Inflammatory macrophage (primary cell): ENCODE results near the gene SLC24A3.
A peak's percentile ranks its signal among the peaks of the same experiment; 100 is the strongest.

ENCODE experiments used
- DNase-seq, 2 donors: peaks; one replicate each; pipeline ENCODE4 v3.0.0-alpha.2; 2020 to 2022

SLC24A3 gene

DNA sequence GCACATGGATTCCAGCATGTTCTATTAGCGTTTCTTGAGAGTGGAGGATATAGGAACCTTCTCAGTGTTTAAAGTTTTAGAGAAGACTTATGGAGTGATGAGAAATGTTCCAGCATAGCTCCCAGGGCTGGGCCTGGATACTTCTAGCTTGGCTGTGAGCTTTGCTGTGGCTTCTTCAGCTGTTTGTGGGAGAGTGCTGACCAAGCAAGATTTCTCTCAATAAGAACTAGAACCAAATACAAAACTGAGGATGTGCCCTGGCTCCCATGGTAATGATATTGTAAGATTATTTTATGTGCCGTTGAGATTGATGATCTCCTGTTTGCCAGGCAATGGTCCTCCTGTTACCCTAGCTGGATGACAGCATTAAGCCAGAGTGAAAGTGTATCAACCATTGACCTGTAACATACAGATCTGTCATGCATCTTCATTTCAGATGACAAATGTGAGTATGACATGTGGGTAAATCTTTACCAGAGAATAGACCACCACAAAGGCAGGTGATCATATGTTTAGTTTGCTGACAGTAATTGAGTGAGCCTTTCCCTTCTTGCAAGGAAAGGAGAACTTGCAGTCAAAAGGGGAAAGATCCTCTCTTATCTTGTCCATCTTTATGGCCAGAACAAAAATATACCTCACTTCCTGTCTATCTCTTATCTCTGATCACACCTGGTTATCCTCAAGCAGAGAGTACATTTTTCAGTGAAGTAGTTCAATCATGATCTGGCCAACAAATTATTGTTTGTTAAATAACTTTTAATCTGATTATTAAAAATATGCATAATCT lies 180.1 kb downstream of the SLC24A3 start:
- no peak for DNase-seq

DNA sequence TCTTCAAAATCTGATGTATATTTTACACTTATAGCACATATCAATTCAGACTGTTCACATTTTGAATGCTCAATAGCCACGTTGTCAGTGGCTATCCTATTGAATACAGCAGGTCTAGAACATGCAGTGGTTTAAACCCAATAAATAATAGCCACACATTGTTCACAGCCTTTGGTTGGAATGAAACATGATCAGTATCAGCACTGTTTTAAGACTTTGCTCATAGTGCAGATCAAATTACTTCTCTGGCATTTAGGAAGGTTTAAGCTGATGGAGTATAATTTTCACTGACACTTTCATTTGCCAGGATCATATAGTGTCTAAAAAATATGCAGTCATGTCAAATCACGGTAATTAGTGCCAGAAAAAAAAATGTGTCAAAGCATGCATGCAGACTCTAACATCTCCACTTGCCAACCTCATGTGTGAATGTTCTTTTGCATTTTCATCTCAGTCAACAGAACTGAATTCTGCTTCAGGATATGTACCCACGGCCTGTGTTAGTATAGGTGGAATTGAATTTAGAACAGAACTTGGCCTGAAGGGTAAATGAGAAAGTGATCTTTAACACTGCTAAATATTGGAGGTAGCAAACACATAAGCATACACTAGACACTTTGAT lies 184.1 kb downstream of the SLC24A3 start:
- no peak for DNase-seq

DNA sequence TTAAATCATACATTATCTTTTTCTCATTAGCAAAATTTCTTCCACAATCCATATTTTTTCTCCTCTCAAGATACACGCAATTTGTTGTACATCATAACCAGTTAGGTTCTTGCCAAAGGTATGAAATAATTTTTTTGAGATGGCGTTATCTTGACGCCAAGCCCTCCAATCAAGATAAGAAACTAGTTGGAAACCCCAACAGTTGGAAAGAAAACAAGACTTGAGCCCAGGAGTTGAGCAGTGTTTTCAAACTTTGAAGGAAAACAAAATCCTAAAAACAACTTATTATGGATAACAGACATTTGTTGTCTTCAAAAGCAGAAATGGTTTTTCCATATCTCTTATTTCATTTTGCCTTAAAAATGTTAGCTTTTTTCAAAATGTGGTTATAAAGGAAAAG lies 184.8 kb downstream of the SLC24A3 start:
- no peak for DNase-seq

DNA sequence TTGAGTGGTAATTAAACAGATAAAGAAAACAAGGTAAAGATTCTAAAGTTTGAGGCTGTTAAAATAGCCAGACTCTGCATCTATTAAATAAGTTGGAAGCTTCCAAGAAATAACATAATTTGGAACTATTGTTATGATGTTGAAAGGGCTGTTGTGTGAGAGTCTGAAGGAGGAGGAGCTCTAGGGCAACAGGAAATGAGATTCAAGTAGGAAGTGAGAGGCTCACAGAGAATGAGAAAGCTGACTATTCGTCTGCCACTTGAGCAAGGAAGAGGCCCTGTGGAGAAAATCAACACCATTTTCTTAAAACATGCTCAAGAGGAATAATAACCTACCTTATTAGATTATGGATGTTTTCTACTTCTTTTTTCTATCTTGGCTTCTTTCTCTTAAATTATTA lies 185.2 kb downstream of the SLC24A3 start:
- DNase-seq, result peak; percentile 63

DNA sequence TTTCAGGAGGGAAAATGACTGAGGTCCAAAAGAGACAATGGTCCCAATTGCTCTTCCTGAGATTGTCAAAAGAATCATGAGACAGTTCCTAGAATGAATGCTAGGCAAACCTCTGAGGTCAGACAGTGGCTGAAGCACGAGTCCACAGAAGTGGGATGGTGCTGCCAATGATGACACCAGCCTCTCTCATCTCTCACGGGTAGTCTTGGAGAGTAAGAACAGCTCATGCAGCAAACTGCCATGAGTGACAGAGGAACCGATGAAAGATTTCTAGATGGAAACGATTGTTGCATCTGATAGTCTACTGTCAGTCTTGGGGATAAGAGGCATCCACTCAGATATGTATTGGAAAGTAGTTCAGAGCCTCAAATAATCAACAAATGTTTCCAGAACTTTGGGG lies 188.7 kb downstream of the SLC24A3 start:
- peak in 1 of 2 donors; percentile 6 for DNase-seq

DNA sequence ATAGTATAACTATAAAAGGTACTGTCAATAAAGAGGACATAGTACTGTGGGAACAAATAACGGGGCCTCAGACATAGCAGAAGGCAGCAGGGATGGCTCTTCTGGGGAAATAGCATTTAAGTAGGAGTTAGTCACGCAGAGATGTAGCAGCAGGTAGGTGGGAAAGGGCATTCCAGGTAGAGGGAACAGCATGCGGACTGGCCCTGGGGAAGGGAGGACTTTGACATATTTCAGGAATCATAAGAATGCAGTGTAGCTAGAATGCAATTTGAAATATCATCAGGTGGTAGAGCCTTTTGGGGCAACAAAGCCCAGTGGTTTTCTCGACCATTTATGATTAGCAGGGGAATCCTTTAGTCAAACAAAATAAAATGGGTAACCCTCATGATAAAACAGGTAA lies 191.1 kb downstream of the SLC24A3 start:
- DNase-seq, result no peak

DNA sequence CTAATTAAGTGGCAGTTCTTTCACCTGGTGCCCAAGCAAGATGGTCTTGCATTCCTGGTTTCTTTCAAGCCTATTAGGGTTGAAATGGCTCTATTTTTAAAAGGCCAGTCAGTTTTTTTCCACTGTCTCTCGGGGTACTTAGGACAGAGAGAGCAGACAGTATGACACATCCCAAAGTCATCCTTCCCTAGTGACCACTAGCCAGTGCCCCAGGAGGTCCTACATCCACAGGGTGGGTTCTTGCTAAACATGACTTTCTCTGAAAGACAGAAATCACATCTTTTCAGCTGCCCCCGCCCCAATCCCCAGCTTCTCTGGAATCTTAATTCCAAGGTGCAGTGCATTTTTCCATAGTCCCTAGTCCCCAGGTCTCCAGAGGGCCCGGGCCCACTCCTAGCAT lies 192.4 kb downstream of the SLC24A3 start:
- no peak for DNase-seq

DNA sequence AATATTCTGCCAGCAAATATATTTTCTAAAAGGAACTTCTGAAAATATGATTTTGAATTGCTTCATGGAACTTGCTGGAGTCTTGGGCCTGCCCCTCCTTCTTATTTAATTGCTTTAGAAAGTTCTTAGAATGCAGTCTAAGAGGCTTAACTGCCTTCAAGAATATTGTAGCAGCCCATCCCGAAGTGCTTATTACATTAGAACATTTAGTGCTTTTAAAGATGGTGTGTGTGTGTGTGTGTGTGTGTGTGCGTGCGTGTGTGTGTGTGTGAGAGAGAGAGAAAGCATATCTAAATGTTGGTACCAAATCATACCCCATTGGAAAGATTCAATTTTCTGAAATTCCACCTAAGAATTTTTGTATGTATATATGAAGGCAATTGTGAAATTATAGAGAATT lies 193.5 kb downstream of the SLC24A3 start:
- DNase-seq, result no peak

DNA sequence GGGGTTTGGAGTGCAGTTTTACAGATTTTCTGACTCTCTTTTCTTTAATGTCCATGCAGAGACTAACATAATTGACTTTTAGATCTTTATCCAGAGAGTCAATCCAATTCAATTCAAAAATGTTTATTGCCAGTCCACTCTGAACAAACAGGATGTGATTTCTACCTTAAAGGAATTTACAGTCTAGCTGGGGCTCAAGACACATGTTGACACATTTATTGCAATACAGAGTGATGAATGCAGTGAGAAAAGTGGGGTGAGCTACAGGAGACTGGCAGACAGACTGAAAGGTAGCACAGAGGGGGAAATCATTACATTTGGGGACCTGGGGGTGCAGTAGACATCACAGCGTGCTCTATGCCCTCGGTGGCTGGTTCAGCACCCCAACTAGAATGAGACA lies 193.9 kb downstream of the SLC24A3 start:
- no peak for DNase-seq

DNA sequence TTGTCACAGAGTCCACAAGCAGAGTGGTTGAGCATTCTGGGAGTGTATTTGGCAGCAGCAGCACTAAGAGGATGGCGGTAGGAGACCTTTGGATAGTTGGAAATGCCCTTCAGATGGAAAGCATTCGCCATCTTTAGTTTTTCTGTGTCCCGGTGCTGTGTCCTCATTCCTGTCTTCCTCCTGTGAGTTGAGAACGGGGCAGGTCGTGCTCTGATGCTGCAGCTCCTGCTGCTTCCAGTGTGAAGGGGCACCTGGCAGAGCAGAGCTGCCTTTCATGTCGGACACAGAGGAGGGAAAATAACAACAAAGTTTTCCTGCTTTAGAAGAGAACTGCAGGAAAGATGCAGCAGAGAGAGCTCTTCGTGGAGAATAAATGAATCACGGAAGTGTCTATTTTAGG lies 194.8 kb downstream of the SLC24A3 start:
- DNase-seq, result no peak

DNA sequence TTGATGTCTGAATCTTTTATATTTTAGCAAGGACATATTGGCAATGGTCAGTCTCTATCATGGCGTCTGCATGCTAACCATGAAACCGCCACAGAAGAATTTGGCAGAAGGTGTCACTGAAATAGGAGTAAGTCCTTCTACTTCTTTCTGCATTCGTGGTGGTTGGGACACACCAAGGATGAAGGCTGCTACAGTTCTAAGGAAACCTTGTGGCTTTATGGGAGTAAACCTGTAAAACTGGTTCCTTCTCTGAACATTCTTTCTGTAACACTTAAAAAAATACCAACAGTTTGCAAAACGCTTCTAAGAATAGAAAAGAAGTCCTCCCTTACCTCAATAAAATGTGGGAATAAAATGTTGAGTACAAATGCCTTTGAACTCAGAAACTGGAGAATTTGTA lies 195.3 kb downstream of the SLC24A3 start:
- DNase-seq, result no peak

DNA sequence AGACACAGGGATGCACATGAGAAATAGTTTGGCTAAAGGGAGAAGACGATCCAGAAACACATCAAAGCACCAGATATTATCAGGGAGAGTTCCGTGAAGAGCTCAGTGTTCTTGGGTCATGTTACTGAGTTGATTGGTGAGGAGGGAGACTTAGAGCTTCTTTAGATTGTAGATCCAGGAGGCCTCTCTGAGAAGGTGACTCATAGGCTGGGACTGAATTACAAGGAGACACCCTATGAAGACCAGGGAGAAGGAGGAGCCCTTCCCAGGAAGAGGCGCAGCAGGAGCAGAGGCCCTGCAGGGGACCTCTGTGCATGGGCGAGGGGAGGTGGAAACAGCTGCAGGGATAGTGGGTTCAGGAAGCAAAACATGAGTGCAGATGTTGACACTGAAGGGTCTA lies 196.5 kb downstream of the SLC24A3 start:
- no peak for DNase-seq

DNA sequence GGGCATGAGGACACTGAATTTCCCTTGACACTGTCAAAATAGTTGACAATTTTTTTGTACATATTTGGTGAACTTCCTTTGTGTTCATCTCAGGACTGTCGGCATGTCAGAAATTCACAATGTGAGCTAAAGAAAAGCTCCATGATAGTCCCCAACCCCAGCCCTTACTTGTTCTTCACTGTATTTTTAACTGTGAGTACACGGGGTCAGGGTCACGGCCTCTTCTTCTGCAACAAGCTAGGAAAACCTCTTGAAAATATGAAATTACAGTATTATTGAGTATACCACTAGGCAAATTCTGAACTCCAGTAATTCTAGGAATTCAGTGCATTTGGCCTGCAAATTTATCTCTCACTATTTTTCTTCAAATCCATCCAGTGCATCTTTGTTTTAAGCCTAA lies 199.4 kb downstream of the SLC24A3 start:
- no peak for DNase-seq

DNA sequence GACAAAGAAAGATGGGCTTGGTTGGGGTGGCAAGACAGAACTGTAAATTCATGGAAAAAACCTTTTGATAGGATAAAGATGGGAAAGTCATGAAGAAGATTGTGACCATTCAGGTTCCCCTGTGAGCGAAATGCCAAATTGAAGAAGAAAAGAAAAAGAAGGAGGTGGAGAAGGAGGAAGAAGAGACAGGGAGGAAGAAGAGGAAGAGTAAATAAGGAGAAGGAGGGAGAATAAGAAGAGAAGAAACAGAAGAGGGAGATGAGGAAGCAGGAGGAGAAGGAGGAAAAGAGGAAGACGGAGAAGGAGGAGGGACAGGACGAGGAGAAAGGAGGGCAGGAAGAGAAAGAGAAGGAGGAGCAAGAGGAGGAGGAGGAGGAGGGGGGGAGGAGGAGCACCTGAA lies 199.8 kb downstream of the SLC24A3 start:
- DNase-seq, result no peak

DNA sequence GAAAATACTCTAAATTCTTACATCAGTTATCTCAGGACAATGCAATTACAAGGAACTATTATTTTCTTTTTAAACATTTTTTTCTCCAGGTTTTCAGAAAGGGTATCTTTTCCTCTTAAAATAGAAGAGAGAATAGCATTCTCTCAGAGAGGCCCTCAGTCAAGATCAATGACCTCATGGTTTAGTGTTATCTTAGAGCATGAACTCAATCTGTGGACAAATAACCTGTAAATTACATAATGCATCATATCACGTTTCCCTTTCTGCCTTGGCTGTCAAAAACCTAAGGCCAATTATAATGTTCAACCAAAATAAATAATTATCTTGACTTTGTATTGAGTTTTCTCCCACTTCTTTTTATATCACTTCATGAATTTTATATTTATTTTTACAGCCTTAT lies 202.2 kb downstream of the SLC24A3 start:
- DNase-seq, result no peak

DNA sequence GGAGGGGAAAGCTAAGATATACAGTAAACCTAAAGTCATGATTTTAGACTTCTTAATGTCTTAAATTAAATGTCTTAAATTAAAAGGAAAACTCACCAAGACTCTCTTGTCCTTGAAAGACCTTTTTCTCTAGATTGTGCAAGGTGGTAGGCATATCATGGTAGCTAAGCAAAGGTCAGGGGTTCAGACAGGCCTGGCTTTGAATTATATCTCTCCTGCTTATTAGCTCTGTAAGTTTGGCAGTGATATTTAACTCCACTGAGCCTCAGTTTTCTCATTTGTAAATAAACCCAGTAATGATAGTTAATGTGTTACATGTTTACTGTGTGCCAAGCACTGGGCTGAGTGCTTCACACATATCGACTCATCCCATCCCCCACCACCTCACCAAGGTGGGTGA lies 203.3 kb downstream of the SLC24A3 start:
- DNase-seq, result no peak

DNA sequence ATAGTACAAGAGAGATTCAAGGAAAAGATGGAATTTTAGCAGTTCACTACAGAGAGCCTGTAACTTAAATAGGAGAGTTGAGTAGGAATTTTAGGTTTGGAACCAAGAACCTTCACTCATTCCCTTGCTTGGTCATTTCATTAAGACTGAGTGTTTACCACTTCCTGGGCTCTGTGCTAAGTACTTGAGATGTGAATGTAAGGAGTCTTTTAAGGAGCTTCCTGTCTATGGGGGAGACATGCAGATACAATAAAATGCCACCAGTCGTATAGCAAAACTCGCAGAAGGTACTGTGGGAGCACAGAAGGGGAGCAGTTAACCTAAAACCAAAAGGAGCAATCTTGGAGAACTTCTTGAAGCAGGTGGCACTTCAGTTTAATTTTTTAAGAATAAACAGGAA lies 204.2 kb downstream of the SLC24A3 start:
- no peak for DNase-seq

DNA sequence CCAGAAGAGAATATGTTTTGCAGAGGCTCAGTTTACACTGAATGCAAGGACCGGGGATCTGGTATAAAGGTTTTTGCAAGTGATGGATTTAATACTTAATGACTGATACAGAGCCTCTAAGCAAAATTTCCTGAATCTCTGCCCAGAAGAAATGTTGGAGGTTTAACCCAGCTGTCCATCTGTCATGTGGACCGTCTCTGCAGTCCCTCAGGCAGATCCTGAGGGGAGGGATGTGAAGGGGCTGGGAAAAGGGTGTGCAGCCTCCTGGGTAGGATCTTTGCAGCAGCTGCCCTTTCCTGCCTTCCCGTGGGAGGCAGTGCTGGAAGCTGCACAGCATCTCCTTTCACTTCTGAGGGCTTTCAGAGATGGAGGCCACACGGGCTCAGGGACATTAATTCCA lies 207.0 kb downstream of the SLC24A3 start:
- DNase-seq, result no peak

DNA sequence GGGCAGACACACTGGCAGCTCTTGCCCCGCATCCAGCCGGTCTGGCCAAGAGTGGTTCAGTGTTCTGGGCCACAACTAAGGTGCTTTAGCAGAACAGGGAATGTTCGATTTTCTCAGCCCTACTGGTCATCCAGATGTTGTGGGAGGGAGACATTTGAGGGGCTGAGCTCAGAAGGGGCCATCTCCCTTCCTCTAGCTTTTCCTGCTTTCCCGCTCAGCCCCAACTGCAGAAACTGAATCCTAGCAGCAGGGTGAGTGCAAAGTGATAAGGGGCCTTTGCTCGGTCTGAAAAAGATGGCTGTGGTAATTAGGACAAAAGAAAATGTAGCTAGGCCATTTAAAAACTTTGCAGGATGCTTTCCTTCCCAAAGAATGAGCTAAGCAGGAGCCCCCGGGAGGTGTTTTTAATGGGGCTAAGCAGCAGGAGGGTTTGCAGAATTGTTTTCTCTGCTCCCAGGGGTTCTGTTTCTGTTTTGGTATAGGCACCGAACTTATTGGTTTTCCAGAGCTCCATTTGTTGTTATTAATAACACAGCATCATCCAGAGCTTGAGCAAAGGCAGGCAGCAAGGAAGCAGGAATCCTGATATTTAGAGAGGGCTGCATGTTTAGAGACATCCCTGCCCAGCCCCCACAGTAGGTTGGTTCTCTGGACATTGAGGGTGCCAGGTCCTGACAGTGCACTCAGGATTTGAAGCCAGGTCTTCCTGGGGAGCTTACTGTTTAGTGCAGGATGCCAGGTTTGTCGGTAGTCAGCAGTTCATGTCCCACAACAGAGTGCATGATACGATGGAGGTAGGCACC lies 210.9 kb downstream of the SLC24A3 start:
- no peak for DNase-seq

DNA sequence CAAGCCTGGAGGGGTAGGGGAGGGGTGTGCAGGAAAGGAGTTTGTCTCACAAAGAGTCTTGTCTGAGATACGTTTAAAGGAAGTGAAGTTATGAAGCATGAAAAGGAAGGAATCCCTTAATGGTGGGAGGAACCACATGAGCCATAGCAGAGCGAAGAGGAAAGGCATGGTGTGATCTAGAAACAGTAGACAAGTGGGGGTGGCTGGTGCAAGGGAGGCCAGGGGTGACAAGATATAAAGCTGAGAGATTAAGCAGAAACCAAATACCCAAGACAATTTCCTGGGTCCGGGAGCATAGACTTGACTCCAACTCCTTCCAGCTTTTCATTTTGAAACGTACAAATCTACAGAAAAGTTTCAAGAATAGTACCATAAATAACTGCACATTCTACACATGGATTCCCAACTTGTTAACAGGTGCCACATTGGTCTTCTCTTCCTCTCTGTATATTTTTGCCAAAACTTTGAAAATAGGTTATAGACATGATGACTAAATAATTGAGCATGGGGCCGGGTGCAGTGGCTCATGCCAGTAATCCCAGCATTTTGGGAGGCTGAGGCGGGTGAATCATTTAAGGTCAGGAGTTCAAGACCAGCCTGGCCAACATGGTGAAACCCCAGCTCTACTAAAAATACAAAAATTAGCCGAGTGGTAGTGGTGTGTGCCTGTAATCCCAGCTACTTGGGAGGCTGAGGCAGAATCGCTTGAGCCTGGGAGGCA lies 211.6 kb downstream of the SLC24A3 start:
- DNase-seq, result peak; percentile 62 to 68

DNA sequence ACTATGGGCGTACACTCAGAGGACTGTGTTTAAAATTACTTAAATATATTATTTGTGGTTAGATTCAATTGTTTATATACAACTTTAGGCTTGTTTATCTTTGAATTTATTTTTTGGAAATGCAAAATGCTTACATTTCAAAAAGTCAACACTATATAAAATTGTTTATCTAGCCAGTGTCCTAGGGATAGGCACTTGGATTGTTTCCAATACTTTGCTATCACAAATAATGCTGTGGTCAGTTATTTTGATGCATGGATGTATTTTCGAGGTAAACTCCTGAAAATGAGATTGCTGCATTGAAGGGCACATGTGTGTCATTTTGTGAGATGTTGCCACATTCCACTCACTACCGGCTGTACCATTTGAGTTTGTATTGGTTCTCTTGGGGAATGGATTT lies 213.9 kb downstream of the SLC24A3 start:
- DNase-seq, result no peak

DNA sequence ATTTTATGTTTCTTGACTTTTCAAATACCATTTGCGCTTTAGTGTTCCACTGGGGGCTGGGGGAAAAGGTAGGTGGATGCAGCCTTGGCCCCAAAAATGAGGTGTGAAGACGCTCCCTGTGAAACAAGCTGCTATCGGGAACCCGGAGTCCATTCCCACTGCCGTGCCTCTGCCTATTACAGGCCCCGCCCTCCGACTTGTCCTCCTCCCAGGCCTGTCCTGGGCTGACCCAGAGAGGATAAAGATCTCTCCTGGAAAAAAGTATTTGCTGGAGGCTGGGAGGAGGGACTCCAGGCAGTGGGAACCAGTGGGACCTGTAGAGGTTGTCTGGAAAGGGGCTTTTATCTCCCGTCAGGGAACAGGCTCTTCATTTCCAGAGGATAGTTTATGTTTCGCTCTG lies 215.0 kb downstream of the SLC24A3 start:
- no peak for DNase-seq

DNA sequence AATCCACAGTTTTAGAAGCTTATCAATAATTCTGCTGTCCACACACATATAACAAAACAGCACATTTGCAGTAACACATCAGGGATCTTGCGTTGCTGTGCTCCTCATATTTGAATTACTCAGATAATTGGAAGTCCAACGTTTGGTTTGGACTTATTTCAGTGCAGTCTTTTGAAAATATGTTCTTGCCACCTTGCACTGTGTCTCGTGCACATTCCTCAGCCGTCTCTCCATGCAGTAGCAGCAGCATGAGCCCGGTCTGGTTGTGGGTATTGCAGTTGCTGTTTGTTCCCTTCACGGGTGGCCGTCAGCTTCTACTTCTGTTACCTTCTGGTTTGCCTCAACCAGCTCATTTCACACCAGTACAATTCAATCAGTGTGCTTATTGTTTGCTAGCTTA lies 215.5 kb downstream of the SLC24A3 start:
- no peak for DNase-seq
